ENCODE results near the gene SPACA6.

SPACA6 gene

DNA sequence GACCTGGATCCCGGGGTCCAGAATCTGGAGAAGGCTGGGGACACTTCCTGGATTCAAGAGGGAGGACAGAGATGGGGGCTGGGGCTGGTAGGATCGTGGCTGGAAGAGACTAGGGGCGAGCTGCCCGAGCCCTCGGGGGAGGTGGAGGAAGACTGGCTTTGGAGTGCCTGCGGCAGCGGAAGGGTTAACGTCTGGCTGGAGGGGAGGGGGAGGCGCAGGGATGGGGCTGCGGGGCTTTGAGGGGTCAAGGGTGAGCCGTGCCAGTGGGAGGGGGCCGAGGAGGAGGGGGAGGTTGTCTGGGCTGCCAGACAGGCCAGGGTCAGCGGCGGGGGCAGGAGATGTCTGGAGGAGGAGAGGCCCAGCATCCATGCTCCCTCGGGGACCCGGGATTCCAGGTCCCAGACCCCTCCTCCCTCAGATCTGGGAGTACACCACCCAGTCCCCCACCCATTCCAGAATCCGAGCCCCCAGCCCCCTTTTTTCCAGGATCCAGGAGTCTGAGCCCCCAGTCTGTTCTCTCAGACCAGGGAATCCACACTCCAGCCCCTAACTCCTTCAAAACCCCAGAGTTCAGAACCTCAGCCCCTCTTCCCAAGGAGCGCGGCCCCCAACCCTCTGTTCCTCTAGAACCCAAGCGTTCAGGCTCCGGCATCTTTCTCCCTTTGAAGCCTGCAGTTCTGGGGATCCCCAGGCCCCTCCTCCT lies 3.2 kb upstream of the SPACA6 start:
- no peak for DNase-seq (ENCODE audit: low read depth)

DNA sequence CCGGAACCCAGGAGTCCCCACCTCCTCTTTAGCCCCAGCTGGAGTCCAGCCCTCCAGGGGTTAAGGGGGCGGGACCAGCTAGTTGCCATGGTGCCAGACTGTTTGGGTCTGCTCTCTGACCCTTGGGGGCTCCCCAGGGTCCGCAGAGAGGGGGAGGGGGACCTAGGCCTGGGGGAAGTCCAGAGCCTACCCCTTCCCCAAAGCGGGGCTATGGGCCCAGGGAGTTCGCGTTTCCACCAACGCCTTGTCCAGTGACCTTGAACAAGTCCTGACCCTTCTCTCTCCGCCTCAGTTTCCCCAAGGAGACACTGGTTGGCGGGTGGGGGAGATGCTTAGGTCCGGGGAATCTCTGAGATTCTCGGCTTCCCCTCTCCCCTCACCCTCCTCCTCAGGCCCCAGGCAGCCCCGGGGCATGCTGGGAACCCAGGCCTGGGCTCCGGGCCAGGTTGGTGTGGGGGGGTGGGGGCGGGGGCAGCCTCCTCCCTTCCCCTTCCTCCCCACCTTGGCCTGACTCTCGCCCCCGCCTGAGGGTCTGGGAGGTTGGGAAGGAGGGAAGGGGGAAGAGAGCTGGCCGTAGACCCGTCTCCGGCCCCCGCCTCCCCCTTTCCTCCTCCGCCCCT lies 2.6 kb upstream of the SPACA6 start:
- no peak for DNase-seq (ENCODE audit: low read depth)

DNA sequence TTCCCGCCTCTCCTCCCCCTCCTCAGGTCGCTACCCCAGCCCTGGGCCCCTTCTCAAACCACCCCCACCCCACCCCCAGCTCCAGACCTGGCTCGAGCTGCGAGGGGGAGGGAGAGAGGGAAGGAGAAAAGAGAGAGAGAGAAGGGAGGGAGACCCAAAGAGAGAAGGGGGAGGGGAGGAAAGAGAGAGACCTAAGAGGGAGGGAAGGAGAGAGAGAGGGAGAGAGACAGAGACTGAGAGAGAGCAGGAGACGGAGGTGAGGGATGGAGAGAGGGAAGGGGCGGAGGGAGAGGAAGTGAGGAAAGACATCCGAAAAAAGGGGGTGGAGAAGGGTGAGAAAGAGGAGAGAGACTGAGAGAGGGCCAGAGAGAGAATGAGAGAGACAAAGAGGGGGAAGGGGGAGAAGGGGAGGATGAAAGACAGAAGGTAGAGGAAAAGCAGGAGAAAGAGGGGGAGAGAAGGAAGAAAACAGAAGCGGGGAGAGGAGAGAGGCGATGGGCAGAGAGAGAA lies 2.0 kb upstream of the SPACA6 start:
- no peak for DNase-seq (ENCODE audit: low read depth)

DNA sequence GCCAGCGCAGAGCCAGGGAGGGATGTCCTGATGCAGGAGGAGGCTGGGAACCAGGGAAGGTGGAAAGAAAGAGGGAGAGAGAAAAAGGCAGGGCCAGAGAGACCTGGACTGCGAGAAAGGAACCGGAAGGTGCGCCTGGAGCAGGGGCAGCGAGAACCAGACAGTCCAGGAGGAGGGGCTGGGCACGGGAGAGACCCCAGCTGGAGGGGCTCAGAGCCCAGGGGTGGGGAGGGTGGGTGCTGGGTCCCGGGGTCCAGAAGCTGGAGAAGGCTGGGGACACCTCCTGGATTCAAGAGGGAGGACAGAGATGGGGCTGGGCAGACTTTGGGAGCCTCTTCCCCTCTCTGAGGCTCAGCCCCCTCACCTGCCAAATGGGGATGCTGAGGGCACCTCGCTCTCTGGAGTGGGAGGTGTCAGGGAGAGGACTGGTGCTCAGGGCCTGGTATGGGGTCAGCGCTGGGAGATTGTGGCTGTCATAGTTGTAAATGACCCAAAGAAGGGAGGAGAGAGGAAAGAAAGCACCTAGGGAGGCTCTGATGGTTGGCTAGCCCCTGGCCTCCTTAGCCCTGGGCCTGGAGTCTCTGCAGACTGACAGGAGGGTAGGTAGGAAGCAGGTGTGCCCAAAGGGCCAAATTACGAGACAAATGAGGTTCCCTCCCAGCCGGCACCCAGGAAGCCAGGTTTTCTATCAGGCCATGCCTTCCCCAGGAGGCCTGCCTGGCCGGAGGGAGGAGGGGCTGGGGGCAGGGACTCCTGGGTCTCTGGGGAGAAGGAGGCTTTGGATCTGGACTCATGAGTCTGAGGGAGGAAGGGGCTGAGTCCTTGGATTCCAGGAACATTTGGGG lies 1.3 kb upstream of the SPACA6 start:
- no peak for DNase-seq (ENCODE audit: low read depth)

DNA sequence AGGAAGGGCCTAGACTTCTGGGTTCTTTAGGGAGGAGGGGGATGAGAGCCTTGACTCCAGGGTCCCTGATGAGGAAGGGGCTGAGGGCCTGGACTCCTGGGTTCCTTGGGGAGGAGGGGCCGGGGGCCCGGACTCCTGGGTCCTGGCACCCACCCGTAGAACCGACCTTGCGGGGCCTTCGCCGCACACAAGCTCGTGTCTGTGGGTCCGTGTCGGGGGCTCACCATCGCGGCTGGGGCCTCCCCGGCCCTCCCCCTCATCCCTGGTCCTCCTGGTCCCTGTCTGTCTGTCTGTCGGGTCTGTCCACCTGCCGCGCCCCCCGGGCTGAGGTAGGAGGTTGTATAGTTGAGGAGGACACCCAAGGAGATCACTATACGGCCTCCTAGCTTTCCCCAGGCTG lies 662 bp upstream of the SPACA6 start:
- DNase-seq (ENCODE audit: low read depth) = no peak

DNA sequence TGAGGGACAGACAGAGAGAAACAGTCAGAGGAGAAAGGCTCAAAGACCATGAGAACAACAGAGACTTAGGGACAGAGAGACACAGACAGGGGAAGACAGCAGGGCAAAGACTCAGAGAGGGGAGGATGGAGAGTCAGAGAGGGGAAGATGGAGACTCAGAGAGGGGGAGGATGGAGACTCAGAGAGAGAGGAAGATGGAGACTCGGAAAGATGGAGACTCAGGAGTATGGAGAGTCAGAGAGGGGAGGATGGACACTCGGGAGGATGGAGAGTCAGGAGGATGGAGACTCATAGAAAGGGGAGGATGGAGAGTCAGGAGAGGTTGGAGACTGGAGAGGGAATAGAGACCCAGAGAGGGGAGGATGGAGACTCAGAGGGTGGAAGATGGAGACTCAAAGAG lies 689 bp downstream of the SPACA6 start:
- DNase-seq (ENCODE audit: low read depth) = no peak

DNA sequence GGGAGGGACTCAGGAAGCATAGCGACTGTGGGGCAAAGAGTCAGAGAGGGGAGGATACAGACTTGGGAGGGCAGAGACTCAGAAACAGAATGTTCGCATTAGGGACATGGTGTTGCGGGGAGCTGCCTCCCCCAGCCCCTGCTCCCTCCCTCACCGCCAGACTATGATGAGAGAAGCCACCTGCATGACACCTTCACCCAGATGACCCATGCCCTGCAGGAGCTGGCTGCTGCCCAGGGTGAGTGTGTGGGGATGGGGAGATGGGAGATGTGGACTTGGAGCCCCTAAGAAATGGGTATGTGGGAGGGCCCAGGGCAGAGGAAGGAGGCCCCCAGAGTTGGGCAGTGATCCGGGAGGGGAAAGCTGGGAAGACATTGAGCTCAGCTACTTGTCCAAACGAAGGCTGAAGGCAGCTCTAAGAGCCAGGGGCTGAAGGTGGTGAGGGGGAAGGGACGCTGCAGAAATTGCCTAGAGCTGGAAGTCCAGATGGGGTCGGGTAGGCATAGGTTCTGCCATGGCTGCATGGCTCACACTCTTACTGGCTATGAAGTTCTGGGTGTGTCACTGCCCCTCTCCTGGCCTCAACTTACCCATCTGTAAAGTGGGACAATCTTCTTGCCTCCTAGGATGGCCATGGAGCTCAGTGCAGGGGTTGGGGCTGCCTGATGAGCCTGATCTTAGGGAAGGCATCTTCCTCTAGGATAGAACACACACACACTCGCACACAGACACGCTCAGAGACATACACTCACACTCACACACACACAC lies 1.4 kb downstream of the SPACA6 start:
- no peak for DNase-seq (ENCODE audit: low read depth)

DNA sequence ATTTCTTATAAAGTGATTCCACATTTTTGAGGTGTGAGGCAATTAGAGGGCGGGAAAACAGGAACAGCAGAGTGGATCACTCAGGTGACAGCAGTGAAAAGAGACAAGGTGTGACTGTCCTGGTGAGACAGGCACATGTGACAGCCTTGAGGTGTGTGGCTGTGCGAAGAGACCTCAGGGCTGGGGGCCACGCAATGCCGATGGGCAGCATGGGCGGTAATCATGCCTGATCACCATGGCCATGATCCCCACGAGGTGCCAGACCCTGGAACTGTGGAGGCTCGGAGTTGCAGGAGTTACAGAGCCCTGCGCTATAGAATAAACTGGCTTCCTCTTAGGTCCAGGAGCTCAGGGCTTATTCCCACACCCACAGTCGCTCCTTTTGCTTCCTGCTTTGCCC lies 2.0 kb downstream of the SPACA6 start:
- DNase-seq (ENCODE audit: low read depth) = no peak

DNA sequence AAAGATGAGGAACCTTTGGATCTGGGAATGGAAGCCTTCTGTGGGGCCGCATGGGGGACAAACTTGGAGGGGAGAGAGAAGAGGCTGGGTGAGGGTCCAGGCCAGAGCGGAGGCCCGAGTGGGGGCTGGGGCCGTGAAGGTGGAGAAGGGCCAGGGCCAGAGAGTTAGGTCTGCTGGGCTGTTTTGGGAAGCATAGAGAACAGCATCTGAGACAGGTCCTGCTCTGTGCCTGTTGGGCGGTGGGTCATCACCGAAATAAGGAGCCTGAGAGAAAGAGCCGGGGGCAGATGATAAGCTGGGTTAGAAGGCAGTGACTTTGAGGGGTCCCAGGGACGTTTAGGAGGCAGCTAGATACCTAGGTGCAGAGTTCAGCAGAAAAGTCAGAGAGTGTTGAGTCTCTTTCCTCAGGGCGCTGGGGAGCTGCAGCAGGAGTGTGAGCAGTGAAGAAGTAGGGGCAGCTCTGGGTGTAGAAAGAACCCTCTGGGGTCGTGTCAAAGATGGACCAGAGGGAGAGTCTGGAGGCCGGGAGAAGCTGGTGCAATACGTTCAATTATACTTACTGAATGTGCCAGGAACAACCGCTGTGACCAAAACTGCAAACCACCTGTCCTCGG lies 2.7 kb downstream of the SPACA6 start:
- DNase-seq (ENCODE audit: low read depth) = no peak

DNA sequence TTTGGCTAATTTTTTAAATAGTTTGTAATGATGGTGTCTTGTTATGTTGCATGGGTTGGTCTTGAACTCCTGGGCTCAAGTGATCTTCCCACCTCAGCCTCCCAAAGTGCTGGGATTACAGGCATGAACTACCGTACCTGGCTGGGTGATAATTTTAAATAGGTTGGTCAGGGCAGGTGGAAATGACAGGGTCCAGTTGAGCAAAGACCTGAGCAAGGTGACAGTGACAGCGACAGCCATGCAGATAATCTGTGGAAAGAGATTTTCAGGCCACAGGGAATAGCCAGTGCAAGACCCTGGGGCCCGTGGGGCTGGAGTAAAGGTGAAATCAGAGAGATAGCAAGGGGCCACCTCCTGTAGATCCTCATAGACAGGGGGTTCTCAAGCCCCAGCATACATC lies 3.5 kb downstream of the SPACA6 start:
- no peak for DNase-seq (ENCODE audit: low read depth)

DNA sequence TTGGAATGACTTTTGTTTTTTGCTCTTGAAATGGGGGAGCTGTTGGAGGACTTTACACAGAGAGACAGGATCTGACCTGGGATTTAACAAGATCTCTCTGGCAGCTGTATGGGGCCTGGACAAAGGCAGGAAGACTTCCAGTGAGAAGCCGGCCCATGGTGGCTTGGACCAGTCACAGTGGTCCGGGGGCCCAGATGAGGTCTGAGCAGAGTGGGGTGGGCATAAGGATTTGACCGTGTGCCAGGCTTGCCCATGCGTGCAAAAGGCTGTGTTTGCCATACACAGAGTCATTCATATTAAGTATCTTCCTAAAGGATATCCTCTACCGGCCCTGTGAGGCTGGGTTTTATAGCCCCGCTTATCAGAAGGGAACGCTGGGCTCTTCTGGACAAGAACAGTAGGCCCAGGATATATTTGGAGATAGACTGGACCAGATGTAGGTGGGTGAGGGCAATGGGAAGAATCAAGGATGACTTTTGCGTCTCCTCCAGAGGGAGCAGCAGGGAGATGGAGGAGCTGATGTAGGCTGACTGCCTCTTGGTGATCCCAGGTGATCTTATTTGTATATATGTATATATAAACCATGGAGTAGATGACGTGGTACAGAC lies 4.1 kb downstream of the SPACA6 start:
- DNase-seq (ENCODE audit: low read depth) = no peak

DNA sequence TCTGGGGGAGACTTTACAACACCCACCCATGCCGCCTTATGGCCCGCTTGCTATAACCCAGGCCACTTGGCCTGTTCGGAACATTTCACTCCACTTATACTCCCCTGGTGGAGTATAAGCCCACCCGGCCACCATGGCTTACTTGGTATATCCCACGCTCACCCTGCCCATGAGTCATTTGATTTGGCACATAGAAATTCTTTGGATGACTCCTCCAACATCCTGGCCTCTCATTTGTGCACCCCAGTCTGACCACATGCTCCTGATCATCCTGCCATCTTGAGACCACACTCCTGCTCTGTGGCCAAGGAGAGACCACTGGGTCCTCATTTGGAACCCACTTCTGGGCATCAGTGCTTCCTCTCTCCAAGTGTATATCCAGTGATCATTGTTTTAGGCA lies 5.2 kb downstream of the SPACA6 start:
- no peak for DNase-seq (ENCODE audit: low read depth)

DNA sequence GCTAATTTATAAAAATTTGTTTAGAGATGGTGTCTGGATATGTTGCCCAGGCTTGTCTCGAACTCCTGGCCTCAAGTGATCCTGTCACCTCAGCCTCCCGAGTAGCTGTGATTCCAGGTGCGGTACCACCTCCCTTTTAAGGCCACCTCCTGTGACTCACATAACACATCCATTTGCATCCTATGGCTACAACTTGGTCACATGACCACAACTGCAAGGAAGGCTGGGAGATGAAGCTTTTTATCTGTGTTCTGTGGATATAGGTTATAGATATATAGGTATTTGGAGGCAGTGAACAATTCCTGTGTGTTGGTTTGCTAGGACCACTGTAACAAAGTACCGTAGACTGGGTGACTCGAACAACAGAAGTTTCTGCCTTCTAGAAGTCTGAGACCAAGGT lies 6.0 kb downstream of the SPACA6 start:
- no peak for DNase-seq (ENCODE audit: low read depth)

DNA sequence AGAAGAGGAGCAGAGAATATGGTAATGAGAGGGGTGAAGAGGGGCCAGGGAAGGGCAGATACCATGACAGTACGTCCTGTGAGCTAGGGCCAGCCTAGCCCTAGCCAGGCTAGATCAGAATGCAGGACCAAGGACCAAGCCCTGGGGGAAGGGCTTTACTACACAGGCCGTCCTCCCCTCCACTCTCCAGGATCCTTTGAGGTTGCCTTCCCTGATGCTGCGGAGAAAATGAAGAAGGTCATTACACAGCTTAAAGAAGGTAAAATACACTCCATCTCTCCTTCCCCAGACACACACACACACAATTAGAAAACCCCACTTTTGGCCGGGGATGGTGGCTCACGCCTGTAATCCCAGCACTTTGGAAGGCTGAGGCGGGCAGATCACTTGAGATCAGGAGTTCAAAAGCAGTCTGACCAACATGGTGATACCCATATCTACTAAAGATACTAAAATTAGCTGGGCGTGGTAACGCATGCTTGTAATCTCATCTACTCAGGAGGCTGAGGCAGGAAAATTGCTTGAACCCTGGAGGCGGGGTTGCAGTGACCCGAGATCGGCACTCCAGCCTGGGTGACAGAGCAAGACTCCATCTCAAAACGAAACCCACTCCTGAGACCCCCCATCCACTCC lies 8.5 kb downstream of the SPACA6 start:
- no peak for DNase-seq (ENCODE audit: low read depth)

DNA sequence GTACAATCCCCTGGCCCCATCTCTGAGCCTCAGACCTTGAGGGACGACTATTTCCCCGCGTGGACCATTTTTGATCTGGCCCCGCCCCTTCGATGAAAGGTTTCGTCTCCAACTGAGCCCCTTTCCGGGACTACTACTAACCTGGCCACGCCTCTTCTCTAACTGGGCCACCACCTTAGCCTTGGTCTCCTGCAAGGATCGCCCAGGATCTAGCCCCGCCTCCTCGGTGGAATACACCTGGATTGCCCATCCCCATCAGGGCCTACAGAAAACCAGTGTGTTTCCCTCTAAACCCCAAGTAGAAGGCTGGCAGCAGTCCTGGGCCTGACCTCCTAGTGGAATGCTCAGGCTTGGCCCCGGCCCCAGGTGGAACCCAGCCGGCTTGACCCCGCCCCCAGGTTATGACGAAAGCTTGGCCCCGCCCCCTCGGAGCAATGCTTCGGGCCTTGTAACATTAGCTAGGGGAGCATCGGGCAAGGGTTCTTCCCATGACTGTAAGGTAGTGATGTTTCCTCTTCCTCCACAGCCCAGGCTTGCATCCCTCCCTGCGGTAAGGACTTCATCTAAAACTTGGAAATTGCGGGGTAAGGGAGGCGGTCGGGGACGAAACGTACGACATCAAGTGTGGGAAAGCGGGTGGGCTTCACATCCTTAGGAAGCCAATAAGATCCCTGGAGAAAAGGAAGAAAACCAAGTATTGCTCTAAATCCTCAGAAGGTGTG lies 9.1 kb downstream of the SPACA6 start:
- no peak for DNase-seq (ENCODE audit: low read depth)

DNA sequence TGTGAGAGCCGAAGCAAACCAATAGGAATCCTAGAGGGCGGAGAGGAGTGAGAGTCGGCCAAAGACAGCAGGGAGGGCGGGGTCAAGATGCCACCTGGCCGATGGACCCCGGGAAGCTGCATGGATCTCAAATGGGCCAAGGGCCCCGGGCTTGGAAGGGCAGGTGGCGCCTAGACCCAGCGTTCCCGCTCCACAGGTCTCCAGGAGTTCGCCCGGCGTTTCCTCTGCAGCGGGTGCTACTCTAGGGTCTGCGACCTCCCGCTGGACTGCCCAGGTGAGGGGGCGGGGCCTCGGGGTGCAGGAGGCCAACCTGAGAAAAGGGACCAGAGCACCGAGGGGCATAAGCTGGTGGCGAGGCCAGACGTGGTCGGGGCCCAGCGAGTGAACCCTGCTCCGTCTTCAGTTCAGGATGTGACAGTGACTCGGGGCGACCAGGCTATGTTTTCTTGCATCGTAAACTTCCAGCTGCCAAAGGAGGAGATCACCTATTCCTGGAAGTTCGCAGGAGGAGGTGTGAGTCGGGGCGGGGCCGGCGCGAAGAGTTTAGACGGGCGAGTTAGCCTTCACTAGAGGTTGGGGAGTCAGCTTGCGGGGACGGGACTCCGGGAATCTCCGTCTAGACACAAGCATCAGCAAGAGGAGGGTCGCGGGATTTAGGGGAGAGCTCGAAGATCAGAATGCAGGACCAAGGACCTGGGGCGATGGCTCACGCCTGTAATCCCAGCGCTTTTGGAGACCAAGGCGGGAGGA lies 9.9 kb downstream of the SPACA6 start:
- DNase-seq (ENCODE audit: low read depth) = no peak

DNA sequence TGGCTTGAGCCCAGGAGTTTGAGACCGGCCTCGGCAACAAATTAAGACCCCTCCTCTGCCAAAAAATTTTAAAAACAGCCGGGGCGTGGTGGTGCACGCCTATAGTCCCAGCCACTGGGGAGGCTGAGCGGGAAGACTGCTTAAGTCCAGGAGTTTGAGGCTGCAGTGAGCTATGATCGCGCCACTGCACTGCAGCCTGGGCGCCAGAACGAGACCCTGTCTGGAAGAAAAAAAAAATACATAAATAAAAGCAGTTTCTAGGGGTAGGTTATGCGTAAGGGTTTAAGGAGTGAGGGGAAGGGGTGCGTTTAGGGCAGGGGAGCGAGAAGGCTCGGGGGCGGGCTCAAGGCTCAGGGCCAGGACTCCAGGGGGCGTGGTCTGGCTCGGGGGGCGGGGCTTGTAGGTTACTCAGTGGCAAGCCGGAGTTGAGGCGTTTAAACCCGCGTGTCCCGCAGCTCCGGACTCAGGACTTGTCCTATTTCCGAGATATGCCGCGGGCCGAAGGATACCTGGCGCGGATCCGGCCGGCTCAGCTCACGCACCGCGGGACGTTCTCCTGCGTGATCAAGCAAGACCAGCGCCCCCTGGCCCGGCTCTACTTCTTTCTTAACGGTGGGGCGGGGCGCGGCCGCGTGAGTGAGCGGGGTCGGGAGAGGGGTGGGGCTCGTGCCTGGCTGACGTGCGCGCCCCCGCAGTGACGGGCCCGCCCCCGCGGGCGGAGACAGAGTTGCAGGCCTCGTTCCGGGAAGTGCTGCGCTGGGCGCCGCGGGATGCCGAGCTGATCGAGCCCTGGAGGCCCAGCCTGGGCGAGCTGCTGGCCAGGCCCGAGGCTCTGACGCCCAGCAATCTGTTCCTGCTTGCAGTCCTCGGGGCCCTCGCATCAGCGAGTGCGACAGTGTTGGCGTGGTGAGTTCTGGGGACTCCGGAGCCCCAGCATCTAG lies 10.7 kb downstream of the SPACA6 start:
- DNase-seq (ENCODE audit: low read depth) = peak; percentile 65

DNA sequence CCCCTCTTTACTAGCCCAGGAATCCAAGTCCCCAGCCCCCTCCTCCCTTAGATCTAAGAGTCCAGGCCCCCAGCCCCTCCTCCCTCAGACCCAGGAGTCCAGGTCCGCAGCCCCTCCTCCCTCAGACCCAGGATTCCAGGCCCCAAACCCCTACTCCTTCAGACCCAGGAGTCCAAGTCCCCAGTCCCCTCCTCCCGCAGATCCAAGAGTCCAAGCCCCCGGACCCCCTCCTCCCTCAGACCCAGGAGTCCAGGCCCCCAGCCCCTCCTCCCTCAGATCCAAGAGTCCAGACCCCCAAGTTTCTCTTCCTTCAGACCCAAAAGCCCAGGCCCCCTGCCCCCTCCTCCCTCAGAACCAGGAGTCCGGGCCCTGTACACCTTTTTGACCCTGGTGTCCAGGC lies 11.5 kb downstream of the SPACA6 start:
- DNase-seq (ENCODE audit: low read depth) = no peak

Measured in non-pigmented ciliary epithelial cell (primary cell).